IPS-NIHi7 (cell line): ENCODE data around the gene KIF26B.
A peak's percentile ranks its signal among the peaks of the same experiment; 100 is the strongest.

ENCODE experiments used
- DNase-seq: peaks from one replicate; pipeline ENCODE4 v3.0.0; 2012; ENCODE audit warnings: mixed read lengths; ENCODE audit errors: extremely low spot score

Gene KIF26B

DNA sequence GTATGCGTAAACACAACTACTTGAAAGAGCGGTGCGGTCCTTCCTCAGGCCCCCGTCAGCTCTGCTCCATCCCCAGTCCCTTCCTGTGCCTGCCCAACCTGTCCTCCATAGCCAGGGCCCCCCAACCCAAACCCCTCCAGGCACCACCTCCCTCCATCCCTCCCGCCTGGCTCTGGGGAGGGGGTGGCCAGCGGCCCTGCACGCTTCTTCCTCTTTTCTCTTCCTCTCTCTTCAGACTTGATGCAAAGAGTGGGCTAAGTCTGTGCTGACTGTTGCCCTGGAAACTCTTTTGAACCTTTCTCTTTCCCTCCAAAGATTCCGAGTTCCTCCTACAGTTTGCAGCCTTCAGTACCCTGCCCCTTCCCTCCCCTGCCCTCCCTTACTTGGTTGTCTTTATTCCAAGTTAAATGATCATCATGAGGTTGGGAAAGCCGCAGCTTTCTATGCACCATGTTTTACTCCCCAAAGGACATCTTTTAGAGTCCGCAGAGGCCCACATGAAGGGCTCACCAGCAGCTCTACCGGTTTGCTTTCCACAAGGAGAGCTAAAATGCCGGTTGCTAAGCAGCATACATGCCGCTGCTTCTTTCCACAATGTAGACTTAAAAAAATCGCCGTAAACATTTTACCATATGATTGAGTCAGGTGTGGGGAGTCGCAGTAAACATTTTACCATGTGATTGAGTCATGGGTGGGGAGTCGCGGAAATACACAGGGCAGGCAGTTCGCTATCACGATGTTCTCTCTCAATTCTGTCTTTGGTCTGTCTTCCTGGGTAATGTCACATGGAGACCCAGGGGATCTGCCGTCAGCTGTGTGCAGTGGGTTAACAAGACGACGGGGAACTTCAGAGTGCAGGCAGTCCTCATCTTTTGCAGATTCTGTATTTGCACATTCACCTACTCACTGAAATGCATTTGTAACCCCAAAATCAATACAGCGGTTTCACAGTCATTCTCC is 525.3 kb downstream of the KIF26B start:
- no peak for DNase-seq

DNA sequence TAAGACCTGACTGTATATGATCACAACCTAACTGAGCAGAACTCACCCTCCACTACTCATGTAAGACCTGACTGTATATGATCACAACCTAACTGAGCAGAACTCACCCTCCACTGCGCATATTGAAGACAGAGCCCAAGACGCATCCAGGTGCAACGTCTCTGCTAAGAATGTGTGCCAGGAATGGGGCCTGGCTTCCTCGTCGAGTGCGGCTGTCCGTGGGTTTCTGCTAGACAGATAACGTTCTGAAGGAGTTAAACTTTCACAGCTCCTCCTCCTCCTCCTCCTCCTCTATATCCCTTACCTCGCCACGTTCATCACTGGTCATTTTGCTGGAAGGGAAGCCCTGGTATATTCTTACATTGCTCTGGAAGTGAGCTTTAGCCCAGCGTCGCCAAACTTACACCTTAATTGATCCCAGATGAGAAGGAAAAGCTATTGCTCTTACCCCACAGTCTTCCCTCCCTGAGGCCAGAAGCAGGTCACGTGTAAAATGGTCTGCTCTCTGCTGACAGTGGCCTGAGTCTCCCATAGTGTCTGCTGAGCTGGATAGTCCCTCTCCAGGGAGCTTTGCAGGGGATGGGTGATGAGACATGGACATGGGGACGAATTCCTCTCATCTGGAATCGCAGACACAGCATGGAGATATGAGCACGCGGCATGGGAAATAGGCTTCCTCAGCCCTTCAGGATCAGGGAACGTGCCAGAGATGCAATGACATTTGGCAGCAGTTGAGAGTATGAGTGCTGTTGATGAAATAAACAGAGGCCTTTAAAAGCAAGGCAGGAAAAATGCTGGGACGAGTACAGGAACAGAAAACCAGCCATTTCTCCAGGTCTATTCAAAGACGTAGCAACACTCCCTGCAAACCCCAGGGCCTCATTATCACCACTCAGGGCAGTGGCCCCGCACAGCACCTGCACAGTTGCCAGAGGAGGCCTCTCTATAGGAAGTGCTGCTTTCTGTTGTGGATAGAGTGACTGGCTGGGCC is 528.1 kb downstream of the KIF26B start:
- DNase-seq, result no peak

DNA sequence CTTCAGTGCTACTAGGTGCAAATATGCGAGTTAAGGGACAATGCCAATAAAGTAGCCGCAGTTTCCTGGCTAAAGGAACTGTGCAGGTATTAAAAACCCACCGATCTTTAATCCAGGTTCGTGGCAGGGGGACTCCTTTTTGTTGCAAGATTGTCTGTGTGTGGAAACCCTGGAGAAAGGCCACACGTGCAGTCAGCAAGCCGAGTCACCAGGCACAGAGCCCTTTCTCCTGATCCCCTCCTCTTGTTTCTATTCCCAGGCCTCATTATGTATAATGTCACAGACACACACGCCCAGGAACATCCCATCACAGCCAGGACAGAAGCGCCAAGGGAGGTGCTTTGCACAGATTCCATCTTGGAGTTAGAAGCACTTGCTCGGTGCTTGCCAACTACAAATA is 528.9 kb downstream of the KIF26B start:
- DNase-seq, result no peak

DNA sequence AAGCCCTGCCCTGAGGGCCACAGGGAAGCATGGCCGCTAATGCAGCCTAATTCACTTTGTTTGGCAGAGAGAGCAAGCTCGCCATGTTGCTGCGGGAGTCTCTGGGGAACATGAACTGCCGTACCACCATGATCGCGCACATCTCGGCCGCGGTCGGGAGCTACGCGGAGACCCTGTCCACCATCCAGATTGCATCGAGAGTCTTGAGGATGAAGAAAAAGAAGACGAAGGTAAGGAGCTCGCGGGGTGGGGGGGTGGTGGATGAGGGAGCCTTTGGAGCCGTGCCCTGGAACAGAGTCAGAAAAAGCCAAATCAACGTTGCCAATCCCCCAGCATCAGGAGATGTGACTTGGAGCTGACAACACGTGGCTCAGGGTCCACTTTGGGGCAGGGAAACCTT is 529.4 kb downstream of the KIF26B start:
- no peak for DNase-seq

DNA sequence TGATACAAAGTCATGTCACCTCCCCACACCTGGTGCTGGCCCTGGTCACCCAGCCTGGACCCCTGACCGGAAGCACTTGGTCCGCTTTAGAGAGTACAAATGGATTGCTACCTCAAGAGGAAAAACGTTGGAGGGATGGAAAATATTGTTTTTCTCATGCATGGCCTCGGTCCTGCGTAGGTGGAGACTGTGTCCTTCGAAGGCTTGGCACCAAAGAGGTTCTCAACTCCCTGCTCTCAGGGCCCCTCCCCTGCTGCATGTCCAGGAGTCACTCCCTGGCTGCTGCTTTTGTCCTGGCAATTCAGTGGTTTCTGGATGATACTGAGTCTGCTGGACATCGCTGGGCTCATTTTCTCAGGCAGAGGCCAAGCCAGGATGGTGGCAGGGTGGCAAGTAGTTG is 529.8 kb downstream of the KIF26B start:
- no peak for DNase-seq

DNA sequence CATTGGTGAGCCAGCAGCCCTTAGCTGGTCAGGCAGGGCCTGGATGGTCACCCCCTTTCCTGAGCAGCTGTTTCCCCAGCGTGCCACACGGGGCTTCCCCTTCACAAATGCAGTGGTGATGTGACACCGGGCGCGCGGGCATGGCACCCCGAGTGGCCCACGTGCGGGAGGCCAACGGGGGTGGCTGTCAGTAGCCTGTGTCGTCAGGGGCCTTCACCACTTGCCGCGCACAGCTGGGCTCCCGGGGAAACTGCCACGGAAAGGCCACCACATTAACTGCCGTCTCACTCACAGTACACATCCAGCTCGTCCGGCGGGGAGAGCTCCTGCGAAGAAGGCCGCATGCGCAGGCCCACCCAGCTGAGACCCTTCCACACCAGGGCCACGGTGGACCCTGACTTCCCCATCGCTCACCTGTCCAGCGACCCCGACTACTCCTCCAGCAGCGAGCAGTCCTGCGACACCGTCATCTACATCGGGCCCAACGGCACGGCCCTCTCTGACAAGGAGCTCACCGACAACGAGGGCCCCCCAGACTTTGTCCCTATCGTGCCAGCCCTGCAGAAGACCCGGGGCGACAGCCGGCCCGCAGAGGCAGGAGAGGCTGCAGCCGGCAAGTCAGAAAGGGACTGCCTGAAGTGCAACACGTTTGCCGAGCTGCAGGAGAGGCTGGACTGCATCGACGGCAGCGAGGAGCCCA is 530.5 kb downstream of the KIF26B start:
- DNase-seq, result no peak

DNA sequence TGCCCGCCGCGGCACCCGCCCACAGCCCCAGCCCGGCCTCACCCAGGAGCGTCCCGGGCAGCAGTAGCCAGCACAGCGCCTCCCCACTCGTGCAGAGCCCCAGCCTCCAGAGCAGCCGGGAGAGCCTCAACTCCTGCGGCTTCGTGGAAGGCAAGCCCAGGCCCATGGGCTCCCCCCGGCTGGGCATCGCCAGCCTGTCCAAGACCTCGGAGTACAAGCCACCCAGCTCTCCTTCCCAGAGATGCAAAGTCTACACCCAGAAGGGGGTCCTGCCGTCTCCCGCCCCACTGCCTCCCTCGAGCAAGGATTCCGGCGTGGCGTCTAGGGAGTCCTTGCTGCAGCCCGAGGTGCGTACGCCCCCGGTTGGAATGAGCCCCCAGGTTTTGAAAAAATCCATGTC is 531.2 kb downstream of the KIF26B start:
- no peak for DNase-seq

DNA sequence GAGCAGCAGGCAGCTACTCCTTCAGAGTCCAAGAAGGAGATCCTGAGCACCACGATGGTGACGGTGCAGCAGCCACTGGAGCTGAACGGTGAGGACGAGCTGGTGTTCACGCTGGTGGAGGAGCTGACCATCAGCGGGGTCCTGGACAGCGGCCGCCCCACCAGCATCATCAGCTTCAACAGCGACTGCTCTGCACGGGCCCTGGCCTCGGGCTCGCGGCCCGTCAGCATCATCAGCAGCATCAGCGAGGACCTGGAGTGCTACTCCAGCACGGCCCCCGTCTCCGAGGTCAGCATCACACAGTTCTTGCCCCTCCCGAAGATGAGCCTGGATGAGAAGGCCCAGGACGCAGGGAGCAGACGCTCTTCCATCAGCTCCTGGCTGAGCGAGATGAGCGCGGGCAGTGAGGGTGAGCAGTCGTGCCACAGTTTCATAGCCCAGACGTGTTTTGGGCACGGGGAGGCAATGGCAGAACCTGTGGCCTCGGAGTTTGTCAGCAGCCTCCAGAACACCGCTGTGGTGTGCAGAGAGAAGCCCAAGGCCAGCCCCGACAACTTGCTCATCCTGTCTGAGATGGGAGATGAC is 531.8 kb downstream of the KIF26B start:
- no peak for DNase-seq

DNA sequence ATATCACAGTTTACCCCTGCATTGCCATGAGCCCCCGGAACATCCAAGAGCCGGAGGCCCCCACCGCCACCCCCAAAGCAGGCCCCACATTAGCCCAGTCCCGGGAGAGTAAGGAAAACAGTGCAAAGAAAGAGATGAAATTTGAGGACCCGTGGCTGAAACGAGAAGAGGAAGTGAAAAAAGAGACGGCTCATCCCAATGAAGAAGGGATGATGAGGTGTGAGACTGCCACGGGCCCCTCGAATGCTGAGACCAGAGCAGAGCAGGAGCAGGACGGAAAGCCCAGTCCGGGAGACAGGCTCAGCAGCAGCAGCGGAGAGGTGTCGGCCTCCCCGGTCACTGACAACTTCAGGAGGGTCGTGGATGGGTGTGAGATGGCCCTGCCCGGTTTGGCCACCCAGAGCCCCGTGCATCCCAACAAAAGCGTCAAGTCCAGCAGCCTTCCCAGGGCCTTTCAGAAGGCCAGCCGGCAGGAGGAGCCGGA is 532.4 kb downstream of the KIF26B start:
- DNase-seq, result peak; percentile 32

DNA sequence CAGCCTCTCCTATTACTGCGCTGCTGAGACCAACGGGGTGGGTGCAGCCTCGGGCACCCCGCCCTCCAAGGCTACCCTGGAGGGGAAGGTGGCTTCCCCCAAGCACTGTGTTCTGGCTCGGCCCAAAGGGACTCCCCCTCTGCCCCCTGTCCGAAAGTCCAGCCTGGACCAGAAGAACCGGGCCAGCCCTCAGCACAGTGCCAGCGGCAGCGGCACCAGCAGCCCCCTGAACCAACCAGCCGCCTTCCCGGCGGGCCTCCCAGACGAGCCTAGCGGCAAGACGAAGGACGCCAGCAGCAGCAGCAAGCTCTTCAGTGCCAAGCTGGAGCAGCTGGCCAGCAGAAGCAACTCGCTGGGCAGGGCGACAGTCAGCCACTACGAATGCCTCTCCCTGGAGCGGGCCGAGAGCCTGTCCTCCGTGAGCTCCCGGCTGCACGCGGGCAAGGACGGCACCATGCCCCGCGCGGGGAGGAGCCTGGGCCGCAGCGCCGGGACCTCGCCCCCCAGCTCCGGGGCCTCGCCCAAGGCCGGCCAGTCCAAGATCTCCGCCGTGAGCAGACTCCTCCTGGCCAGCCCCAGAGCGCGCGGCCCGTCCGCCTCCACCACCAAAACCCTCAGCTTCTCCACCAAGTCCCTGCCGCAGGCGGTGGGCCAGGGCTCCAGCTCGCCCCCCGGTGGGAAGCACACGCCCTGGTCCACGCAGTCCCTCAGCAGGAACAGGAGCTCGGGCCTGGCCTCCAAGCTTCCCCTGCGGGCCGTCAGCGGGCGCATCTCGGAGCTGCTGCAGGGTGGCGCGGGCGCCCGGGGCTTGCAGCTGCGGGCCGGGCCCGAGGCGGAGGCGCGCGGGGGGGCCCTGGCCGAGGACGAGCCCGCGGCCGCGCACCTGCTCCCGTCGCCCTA is 533.1 kb downstream of the KIF26B start:
- DNase-seq, result peak; percentile 62

DNA sequence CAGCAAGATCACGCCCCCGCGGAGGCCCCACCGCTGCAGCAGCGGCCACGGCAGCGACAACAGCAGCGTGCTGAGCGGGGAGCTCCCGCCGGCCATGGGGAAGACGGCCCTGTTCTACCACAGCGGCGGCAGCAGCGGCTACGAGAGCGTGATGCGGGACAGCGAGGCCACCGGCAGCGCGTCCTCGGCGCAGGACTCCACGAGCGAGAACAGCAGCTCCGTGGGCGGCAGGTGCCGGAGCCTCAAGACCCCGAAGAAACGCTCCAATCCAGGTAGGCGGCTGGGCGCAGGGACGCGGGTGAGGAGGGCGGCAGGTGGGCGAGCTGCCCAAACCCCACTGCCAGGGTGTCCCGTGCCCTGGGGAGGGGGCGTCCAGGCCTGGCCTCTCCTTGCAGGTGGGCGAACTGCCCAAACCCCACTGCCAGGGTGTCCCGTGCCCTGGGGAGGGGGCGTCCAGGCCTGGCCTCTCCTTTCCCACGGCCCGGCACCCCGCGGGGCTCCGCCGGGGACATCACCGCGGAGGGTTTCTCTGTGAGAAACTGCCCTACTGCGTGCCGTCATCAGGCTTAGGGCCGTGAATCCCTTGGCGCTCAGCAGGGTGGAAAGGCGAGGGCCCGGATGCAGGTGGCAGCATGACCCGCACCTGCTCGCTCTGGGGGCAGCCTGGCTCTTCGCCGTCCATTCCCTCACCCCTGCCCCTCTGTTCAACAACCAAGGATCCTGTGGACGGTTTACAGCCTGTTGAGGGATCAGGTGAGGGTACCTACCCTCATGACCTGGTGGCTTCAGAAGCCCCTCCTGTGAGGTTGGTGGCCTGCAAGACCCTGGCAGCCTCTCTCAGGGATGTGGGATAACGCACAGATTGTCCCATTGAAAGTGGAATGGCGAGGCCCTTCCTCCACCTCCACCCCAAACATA is 534.0 kb downstream of the KIF26B start:
- peak; percentile 48 for DNase-seq

DNA sequence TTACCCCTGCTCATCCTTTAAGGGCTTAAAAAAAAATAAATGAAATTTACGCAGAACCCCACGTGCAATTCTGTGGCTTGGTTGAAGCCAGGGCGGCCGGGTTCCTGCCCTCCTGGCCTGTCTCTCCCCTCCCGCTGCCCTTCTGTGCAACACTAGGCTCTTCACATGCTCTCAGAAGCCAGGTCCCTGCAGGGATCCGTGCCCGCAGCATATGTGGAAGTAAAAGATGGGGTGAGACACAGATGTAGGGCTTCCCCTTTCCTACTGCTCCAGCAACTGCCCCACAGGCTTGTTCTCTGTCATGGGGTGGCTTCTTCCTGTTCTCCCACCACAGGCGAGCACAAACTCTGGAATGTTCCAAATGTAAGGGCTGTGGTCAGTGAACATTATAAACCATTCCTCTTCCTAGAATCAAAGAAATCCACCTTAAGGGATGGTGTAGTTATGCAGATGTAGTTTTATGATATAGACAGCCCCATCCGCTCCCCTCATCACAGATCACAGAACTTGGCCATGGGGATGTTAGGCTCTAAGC is 535.4 kb downstream of the KIF26B start:
- no peak for DNase-seq

DNA sequence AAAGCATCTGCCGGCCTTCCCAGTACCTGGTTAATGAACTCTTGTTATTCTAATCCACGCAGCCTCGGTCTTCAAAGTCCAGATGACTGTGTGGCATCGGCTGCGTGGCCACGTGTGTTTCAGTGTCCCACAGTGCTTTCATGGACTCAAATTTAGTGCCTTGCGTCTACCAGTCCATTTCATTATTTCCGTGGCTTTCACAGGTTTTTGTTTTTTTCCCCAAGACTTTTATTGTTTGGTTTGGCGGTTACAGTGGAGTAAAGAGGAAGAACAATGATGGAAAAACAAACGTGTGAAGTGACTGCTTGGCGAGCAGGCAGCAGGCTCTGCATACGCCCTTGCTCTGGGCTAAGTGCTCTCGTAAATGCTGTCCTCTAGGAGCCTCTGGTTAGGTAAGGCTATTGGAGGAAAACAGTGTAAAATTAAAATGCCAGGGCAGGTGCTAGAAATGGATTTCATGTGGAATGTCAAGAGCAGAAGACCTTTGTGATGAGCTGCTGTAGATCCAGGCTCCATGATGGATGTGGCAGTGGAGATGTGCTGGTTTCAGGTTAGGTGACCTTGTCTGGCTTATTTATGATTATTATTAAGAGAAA is 536.3 kb downstream of the KIF26B start:
- no peak for DNase-seq

DNA sequence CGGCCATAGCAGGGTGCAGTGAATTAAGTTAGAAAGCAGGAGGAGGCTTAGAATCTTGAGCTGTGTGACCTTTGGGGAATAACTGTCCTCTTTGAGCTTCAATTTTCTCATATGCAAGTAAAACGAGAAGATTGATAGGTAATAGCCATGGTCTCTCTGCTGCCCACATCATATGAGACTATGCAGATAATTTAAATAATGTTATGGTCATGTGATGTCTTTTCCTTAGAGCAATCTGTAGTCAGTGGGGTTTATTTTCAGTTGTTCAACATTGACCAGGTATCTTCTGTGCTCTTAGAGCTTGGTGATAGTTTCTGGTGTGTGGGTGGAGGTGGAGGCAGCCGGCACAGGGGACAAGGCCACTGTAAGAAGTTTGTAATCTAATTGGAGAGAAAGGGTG is 537.1 kb downstream of the KIF26B start:
- no peak for DNase-seq

DNA sequence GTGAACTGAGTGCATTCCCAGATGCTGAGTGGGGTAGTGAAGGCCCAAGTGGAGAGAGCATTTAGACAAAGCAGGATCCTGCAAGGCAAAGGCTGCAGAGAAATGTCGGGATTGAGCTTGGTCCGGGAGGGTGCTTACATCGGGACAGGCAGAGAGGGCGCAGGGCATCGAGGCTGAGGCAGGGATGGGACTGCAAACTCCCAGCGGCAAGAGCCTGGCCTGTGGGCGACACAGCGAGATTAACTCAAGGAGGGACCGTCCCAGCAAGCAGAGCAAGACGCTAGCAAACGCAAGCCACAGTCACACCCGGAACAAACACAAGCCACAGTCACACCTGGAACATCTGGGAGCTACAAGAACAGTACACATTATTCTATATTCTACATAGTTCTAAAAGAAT is 537.5 kb downstream of the KIF26B start:
- no peak for DNase-seq

DNA sequence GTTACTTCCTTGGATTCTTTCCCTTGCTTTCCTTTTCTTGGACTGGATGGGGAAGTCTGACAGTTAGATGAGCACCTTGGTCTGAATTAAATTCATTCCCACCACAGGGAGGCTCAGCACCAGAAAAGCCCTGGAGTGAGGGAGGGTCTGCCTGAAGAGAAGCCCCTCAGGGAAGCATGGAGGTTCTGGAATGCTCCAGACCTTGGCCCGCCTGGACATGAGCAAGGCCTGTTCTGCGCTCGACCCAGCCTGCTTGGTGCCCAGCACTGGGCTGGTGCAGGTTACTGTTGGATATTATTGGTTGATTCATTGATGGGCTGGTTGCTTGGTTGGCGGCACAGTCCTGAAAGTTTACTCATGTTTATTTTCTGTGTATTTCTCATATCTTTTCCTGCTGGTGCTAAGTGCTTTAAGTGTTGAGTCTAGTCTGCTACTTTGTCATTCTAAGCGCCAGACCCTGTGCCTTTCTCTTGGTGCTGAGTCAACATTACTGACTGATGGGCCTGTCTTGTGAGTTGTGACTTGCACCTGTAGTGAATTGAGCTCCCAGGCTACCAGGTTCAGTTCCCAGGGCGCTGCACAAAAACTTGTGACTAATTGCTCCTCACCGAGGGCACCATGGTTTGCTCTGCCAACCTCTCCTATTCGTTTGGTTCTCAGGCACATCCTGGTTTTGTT is 538.5 kb downstream of the KIF26B start:
- DNase-seq, result no peak

DNA sequence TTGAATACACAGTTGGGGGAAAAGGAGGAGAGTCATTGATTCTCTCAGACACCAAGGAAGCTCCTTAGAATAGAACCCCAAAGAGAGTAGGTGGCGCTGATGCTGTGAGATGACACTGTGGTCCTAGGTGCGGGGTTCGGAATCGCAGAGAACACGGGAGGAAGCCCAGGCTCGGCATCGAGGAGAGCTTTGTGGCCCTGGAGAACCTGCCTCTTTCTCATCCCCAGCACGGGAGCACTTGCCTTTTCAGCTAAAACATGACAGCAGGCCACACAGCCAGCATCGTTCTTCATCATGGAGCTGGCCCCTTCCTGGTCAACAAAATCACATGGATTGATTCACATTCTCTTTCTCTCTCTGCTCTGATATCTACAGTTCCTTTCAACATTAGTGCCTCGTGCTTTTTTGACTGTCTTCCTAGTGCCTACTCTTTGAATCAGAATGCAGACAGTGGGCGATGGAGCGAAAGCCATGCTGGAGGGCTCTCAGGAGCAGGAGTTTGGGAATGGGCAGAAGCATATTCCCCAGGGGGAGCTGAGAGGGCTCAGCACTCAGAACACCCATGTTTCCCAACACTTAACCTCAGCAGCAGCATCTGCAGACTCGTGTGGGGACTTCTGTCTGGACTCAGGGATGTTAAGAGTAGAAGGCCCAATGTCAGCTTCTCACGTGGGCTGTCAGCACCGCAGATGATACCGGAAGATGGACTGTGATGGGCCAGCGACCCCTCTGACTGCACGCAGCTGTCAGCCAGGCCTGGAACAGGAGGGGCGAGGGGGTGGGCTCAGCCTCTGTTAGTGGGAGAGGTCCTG is 539.4 kb downstream of the KIF26B start:
- DNase-seq, result no peak
